Glomerular visceral epithelial cell (primary cell): ENCODE data around the gene CACNA1D.

Experiments
- DNase-seq: peaks from one replicate; pipeline ENCODE4 v3.0.0-alpha.2; 2016; ENCODE audit errors: extremely low spot score

Gene CACNA1D

GRCh38 chr3:53805463-53806159, 311.2 kb downstream of the CACNA1D start:
- no peak for DNase-seq

- peak; percentile 92 for DNase-seq
These were observed 312.0 kb downstream of the CACNA1D start for GRCh38 chr3:53806182-53807116.

GRCh38 chr3:53807117-53807810, 312.9 kb downstream of the CACNA1D start:
- no peak for DNase-seq

- DNase-seq: no peak
These were observed 314.1 kb downstream of the CACNA1D start for GRCh38 chr3:53808496-53808895.

GRCh38 chr3:53809267-53809666, 314.9 kb downstream of the CACNA1D start:
- no peak for DNase-seq

- DNase-seq: no peak
These were observed 315.5 kb downstream of the CACNA1D start for GRCh38 chr3:53809764-53810400.

GRCh38 chr3:53811143-53811927, 316.9 kb downstream of the CACNA1D start:
- DNase-seq: no peak

- DNase-seq: no peak
These were observed 318.0 kb downstream of the CACNA1D start for GRCh38 chr3:53812434-53812833.

GRCh38 chr3:53813229-53813628, 318.8 kb downstream of the CACNA1D start:
- no peak for DNase-seq

GRCh38 chr3:53813876-53814275, 319.5 kb downstream of the CACNA1D start:
- DNase-seq: no peak

GRCh38 chr3:53815067-53815466, 320.7 kb downstream of the CACNA1D start:
- DNase-seq: no peak

- no peak for DNase-seq
These were observed 321.2 kb downstream of the CACNA1D start for GRCh38 chr3:53815651-53816050.

GRCh38 chr3:53816425-53816824, 322.0 kb downstream of the CACNA1D start:
- no peak for DNase-seq

GRCh38 chr3:53817211-53817610, 322.8 kb downstream of the CACNA1D start:
- DNase-seq: no peak

GRCh38 chr3:53817809-53818208, 323.4 kb downstream of the CACNA1D start:
- no peak for DNase-seq

- DNase-seq: no peak
These were observed 324.1 kb downstream of the CACNA1D start for GRCh38 chr3:53818221-53819162.

GRCh38 chr3:53819163-53819868, 324.9 kb downstream of the CACNA1D start:
- no peak for DNase-seq

- DNase-seq: no peak
These were observed 325.7 kb downstream of the CACNA1D start for GRCh38 chr3:53820084-53820483.
